RKO (cell line): ENCODE data around the gene IL2RA.
"Not testable (repeated sequence)": the region's sequence is repeated elsewhere in the genome, so short reads cannot be mapped to it uniquely, and the experiment has no call there.

Experiments
- DNase-seq: peaks from one replicate; pipeline ENCODE4 v3.0.0-alpha.2; 2016; ENCODE audit warnings: low spot score

Gene IL2RA

DNA sequence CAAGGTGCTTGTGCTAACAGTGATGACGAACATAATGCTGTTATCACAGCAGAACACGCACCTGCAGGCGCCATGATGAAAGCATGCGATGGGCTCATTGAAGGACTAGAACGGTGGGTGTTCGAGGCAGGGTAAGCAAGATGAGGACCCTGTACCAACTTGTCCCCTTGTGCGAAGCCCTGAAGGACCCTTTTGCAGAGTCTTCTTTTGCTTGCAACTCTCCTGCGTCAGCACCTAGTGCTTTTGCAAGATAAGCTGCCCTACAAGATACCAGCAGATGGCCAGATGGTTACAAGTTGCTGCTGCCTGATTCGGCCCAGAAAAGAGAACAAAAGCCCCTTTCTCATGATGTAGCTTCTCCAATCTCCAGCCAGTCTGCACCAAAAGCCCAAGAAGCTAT is 80.6 kb downstream of the IL2RA start:
- no peak for DNase-seq

DNA sequence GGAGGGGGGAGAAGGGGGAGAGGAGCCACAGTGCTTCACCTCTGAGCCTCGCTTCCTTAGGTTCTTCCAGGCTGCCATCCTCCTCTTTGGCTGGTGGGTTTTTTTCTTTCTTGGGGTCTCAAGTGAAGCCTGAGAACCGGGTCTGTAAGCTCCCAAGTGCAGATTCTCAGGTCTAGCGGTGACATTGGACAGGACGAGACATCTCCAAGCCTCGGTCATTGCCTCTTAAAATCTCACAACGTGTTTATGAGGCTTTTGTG is 84.0 kb downstream of the IL2RA start:
- no peak for DNase-seq

DNA sequence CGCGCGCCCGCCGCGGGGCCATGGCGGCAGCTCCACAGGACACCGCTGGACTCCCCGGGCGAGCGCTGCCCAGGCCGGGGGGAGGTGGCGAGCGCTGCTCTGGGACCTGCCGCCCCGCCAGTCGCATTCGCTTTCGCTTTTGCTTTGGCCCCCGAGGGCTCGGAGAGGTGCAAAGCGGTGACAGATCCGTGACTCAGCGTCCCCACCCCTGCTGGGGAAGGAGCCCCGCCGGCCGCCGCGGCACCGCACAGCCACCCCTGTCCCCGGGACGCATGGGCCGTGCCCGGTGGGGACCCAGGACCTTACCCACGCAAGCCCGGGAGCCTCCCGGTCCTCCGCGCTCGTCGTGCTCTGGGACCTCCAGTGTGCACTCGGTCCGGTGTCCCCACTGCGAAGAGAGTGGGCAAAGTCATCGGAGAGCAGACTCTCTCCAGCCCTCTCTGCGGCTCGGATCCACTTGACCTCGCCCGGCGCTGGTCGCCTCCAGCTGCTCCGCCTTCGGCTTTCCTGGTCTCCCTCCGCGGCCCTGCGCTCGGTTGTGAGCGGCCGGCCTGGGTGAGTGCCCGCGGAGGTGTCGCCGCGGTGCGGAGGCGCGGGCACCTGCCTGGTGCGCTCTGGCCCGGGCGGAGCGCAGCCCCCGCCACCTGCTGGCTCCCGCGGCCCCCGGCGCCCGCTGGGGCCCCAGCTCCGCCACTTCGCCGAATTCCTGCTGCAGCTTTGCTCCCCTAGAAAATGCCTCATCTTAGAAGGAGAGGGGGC is 84.5 kb downstream of the IL2RA start, which contains the start of gene IL15RA:
Gene IL15RA (minus strand): TSS at position 73 of the 759 bp plus-strand sequence. CDS start 51 bp downstream, at position 22.
- peak; percentile 87 for DNase-seq

GRCh38 chr10:5976512-5977470 is 85.4 kb downstream of the IL2RA start:
- DNase-seq: peak; percentile 71

GRCh38 chr10:5975641-5976473 is 86.3 kb downstream of the IL2RA start:
- peak; percentile 73 for DNase-seq

- no peak for DNase-seq
Measured at GRCh38 chr10:5973069-5973468, 89.1 kb downstream of the IL2RA start.

- DNase-seq: no peak
Measured at GRCh38 chr10:5971886-5972285, 90.3 kb downstream of the IL2RA start.

- no peak for DNase-seq
Measured at GRCh38 chr10:5971315-5971832, 90.8 kb downstream of the IL2RA start.

- no peak for DNase-seq
Measured at GRCh38 chr10:5970527-5970926, 91.6 kb downstream of the IL2RA start.

DNA sequence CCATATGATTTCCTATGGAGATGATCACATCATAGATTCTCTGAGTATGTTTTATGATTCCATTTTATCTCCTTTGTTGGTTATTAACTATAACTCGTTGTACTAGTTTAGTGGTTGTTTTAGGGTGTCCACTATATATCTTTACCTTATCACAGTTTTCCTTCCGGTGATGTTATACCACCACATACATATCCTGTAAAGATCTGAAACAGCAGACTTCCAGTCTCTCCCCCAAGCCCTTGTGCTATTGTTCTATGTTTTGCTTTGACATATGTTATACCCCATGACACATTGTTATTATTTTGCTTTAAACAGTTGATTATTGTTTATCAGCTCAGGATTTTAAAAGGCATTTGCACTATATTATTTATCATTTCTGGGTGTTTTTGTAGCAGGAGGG is 92.1 kb downstream of the IL2RA start:
- DNase-seq: no peak

DNA sequence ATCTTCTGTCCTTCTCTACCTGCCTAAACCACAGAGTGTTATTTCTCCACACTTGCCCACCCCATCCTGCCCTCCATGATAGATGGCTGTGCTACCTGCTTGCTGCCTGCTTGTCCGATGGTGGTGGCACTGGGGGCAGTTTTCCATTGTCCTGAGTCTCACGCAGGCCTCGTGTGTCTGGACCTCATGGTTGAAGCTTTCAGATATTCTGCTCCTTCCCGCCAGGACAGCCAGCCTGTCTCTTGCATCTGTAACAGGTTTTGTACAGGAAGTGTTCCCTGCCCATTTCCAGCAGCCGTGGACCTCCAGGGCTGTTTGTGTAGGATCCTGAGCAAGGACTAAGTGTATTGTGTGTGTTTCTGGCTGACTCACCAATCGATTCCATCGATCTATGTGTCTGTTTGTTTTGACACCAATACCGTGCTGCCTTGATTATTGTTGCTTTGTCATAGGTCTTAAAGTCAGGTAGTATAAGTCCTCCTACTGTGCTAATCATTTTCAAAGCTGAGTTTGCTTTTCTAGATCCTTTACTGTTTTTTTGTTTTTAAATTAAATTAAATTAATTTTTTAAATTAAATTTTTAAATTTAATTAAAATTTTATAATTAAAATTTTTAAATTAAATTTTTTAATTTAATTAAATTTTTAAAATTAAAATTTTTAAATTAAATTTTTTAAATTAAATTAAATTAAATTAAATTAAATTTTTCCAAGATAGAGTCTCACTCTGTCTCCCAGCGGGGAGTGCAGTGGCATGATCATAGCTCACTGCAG is 93.3 kb downstream of the IL2RA start:
- DNase-seq: no peak

GRCh38 chr10:5968037-5968680 is 94.0 kb downstream of the IL2RA start:
- no peak for DNase-seq

- DNase-seq: no peak
Measured at GRCh38 chr10:5965266-5965665, 96.9 kb downstream of the IL2RA start.

GRCh38 chr10:5964736-5965135 is 97.4 kb downstream of the IL2RA start:
- DNase-seq: no peak

DNA sequence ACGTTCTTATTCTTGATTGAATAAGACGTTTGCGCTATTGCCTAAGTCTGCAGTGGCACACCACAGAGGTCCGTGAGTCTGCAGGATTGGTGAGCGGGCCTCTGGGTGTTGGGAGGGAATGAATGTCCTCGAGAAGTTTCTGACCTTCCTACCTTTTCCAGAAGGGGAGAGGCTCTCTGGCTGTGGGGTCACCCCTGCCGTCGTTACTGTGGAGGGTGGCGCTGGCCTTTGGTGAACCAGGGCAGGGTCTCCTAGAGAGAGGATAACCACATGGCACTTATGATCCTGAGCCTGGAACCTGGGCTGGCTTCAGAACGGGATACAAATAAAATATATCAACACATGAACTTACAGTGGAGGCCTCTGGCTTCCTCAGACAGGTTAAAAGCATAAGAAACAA is 98.6 kb downstream of the IL2RA start:
- no peak for DNase-seq

DNA sequence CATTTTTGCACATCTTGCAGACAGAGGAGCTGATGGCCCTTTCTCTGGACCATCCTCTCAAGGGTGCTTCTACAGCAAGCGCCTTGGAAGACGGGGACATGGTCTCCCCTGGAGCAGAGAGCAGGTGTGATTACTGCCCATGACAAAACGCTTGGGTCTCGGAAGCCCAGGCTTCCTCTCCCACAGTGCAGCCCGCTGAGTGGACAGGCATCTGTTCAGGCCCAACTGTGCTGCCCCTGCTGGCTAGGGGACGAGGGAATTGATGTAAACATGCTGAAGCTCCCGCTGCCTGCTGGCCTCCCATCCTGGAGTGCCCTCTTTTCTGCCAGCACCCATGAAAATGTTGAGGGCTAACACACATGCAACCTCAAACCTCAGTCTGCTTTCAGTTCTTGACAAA is 99.1 kb downstream of the IL2RA start:
- DNase-seq: no peak

DNA sequence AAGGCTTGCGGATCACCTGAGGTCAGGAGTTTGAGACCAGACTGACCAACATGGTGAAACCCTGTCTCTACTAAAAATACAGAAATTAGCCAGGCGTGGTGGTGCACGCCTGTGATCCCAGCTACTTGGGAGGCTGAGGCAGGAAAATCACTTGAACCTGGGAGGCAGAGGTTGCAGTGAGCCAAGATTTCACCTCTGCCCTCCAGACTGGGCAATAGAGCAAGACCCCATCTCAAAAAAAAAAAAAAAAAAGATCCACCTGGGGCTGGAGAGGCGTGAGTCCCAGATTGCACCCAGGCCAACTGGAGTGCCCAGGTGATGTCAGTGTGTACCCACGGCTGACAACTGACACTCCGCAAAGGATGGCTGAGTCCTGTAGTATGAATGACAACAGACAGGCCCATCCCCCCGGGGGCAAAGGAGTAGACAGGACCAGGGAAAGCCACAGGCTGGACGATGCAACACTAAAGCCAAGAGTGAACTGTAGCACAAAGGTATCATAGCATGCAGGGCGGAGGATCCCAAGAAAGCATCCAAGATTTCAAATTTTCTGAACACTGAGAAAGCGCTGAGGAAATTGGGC is 99.7 kb downstream of the IL2RA start:
- DNase-seq: not testable (repeated sequence)

DNA sequence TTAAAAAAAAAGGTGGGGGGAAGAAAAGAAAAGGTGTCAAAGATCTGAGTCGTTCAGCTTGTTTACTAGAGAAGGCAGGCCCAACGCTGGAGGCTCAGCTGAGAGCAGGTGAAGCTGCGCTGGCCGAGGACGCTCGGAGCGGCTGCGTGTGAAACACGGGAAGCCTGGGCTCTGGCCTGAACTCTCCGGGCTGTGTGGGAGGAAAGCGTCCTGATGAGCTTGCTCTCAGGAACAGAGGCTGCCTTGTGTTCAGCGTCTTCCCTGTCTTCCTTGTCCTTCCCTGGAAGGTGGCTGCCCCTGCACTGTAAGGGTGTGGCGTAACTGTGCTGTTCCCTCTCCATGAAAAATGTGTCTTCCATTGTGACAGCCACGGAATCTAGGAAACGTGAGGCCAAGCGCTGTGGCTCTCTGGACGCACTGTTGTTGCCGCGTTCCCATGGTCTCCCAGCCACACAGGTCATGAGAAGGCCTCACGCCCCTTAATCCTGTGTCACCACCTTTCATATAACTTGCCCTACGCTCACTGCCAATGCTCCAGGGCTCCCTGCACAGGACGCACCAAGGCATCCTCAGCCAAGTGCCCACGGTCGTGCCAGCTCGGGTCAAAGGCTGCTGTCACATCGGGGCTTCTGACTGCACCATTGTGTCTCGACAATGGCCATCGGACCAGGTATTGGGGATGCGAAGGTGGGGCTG is 100.6 kb downstream of the IL2RA start:
- DNase-seq: no peak

- DNase-seq: not testable (repeated sequence)
Measured at GRCh38 chr10:5960973-5961275, 101.2 kb downstream of the IL2RA start.
